ENCODE data around the gene HES1.

The HES1 gene

DNA sequence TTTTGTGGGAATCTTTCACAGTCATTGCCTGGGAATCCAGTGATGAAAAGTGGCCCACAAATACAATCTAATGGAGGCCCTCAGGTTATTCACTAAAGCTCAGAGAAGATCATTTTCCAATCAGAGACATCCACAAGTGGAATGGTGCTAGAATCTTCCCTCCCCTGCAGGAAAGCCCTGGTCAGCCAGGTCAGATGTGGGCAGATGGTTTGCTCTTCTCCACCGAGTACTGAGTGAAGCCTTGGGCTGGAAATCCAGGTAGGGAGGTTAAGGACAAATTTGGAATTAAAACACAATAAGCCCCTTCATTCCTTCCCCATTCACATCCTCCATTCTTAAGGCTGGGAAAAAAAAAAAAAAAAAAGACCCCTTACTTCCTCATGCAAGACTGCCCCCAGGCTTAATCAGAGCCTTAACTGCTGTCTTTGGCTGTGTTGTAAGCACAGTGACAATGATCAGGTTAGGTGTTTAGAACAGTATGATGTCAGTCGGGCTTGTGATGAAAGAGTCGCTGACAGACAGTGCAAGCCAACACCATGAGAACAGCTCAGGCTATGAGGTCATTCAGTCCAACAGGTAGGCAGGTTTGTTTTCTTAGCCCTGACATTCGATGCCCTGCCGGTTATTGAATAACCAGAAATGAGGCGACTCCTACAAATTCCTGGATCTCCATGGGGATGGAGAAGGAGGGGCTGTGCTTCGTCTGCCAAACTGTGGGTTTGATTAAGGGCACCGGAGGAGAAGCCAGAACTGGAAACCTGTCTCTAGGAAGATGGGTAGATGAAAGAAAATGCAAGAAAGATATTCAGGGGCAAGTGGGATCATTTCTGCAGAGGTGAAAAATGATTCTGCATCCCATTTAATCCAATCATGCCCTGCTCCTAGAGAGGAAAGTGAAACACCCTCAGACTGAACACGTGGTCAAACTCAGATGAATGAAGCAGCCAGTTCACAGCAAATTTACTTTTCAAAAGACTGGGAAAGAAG, 23.5 kb upstream of the HES1 start:
- peaks cover 3% of the 10 kb centered on the region; the same call in 1 of the 2 replicates for H4K20me1 ChIP-seq (ENCODE audit: insufficient read depth, low read length)
- DNase-seq (no peak), ATAC-seq (ENCODE audit: insufficient read depth, low read depth) (no peak)
- H3K79me2 ChIP-seq (ENCODE audit: insufficient read depth, low read length): no peaks in the 10 kb centered on the region
- H3K27ac ChIP-seq (ENCODE audit: low read length): no peak overlapping the region
- no peaks in the 10 kb centered on the region for H3K4me1 ChIP-seq (ENCODE audit: insufficient read depth, low read length)
- H3K36me3 ChIP-seq (ENCODE audit: insufficient read depth, low read length): no peaks in the 10 kb centered on the region
- no peak overlapping the region for H3K4me2 ChIP-seq (ENCODE audit: insufficient read depth, low read length)
- no peaks in the 10 kb centered on the region for H3K9me3 ChIP-seq (ENCODE audit: insufficient read depth, low read length, severe bottlenecking)
- H2AFZ ChIP-seq (ENCODE audit: low read depth, low read length): no peak overlapping the region
- TF ChIP-seq, protein P1, sequence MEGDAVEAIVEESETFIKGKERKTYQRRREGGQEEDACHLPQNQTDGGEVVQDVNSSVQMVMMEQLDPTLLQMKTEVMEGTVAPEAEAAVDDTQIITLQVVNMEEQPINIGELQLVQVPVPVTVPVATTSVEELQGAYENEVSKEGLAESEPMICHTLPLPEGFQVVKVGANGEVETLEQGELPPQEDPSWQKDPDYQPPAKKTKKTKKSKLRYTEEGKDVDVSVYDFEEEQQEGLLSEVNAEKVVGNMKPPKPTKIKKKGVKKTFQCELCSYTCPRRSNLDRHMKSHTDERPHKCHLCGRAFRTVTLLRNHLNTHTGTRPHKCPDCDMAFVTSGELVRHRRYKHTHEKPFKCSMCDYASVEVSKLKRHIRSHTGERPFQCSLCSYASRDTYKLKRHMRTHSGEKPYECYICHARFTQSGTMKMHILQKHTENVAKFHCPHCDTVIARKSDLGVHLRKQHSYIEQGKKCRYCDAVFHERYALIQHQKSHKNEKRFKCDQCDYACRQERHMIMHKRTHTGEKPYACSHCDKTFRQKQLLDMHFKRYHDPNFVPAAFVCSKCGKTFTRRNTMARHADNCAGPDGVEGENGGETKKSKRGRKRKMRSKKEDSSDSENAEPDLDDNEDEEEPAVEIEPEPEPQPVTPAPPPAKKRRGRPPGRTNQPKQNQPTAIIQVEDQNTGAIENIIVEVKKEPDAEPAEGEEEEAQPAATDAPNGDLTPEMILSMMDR (IDR thresholded peaks at IDR 0.05; ENCODE audit: borderline replicate concordance, extremely low read depth, low read length, poor library complexity, severe bottlenecking): no peak
- TF ChIP-seq EZH2 (IDR thresholded peaks at IDR 0.05; ENCODE audit: borderline replicate concordance, low read depth, low read length, severe bottlenecking): no peak
- no peak overlapping the region for H3K9ac ChIP-seq (ENCODE audit: low read depth, low read length)
- peaks cover 33% of the 10 kb centered on the region for H3K27me3 ChIP-seq (ENCODE audit: insufficient read depth, low read length, poor library complexity)
- no peak overlapping the region for H3K4me3 ChIP-seq (ENCODE audit: low read depth in 1 of 2, low read length in 2 of 2)

DNA sequence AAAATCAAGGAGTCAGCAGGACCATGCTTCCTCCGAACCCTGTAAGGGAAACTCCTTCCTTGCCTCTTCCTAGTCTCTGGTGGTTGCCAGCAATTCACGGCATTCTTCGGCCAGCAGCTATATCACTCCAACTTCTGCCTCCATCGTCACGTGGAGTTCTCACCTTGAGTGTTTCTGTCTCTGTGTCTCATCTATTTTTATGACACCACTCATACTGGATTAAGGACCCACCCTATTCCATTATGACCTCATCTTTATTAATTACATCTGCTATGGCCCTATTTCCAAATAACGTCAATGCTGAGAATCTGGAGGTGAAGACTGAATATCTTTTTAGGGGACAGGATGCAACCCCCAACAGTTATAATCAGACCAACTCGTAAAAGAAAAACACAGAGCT, 21.8 kb upstream of the HES1 start:
- TF ChIP-seq EZH2 (IDR thresholded peaks at IDR 0.05; ENCODE audit: borderline replicate concordance, low read depth, low read length, severe bottlenecking): no peak
- Histone ChIP-seq H3K4me3 (ENCODE audit: low read depth in 1 of 2, low read length in 2 of 2) (no peak overlapping the region), H3K4me1 (ENCODE audit: insufficient read depth, low read length) (no peaks in the 10 kb centered on the region), H2AFZ (ENCODE audit: low read depth, low read length) (no peak overlapping the region), H4K20me1 (ENCODE audit: insufficient read depth, low read length) (peaks cover 7% of the 10 kb centered on the region; the same call in 1 of the 2 replicates), H3K79me2 (ENCODE audit: insufficient read depth, low read length) (no peaks in the 10 kb centered on the region), H3K4me2 (ENCODE audit: insufficient read depth, low read length) (no peak overlapping the region), H3K27ac (ENCODE audit: low read length) (no peak overlapping the region), H3K9me3 (ENCODE audit: insufficient read depth, low read length, severe bottlenecking) (no peaks in the 10 kb centered on the region), H3K36me3 (ENCODE audit: insufficient read depth, low read length) (no peaks in the 10 kb centered on the region), H3K9ac (ENCODE audit: low read depth, low read length) (no peak overlapping the region), H3K27me3 (ENCODE audit: insufficient read depth, low read length, poor library complexity) (peaks cover 37% of the 10 kb centered on the region)
- DNase-seq (no peak), ATAC-seq (ENCODE audit: insufficient read depth, low read depth) (no peak)

DNA sequence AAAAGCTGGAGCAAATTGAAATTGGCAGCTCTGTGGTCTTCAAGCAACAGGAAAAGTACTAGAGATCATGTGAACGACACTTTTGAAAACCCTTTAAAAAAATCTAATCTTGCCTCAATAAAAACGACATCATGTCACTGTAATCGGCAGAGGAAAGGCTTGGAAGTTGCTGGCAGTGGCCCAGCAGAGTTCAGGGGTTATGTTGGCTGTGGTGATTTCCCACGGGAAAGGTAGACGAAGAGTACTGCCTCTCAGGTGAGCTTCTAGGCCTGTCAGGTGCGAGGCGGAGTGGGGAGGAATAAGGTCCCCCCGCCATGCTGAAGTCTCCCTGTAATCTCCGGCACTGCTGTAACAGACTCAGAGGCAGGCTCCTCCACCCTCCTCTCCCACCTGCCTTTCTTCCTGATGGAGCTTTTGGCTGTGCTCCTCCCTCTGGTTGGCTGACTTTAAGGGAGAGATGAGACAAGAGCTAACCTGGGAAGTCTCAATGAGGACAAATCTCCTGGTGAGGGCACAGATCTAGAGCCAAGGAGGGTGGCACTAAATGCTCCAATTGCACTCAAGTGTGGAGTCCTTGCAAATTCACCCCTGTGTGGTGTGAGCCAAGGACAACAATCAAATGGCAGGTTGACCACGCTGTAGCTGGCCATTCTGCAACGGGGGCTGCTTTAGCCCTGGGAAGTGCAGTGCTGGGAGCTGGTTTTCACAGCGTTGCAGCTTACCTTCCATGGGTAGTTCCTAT, 18.7 kb upstream of the HES1 start:
- H3K4me2 ChIP-seq (ENCODE audit: insufficient read depth, low read length): no peak overlapping the region
- H3K4me3 ChIP-seq (ENCODE audit: low read depth in 1 of 2, low read length in 2 of 2): no peak overlapping the region
- DNase-seq (no peak), ATAC-seq (ENCODE audit: insufficient read depth, low read depth) (no peak)
- H3K4me1 ChIP-seq (ENCODE audit: insufficient read depth, low read length): no peaks in the 10 kb centered on the region
- peaks cover 42% of the 10 kb centered on the region for H3K27me3 ChIP-seq (ENCODE audit: insufficient read depth, low read length, poor library complexity)
- H3K27ac ChIP-seq (ENCODE audit: low read length): no peak overlapping the region
- H2AFZ ChIP-seq (ENCODE audit: low read depth, low read length): no peak overlapping the region
- no peaks in the 10 kb centered on the region for H3K79me2 ChIP-seq (ENCODE audit: insufficient read depth, low read length)
- H3K9ac ChIP-seq (ENCODE audit: low read depth, low read length): no peak overlapping the region
- peaks cover 7% of the 10 kb centered on the region; the same call in 1 of the 2 replicates for H4K20me1 ChIP-seq (ENCODE audit: insufficient read depth, low read length)
- no peaks in the 10 kb centered on the region for H3K36me3 ChIP-seq (ENCODE audit: insufficient read depth, low read length)
- H3K9me3 ChIP-seq (ENCODE audit: insufficient read depth, low read length, severe bottlenecking): no peaks in the 10 kb centered on the region
- TF ChIP-seq, protein P1 (IDR thresholded peaks at IDR 0.05; ENCODE audit: borderline replicate concordance, extremely low read depth, low read length, poor library complexity, severe bottlenecking): no peak
- TF ChIP-seq EZH2 (IDR thresholded peaks at IDR 0.05; ENCODE audit: borderline replicate concordance, low read depth, low read length, severe bottlenecking): no peak
